SK-N-SH treated with all-trans-retinoic acid at 6 μM for 48 hours (cell line): ENCODE results near the gene ELAVL1.
"Not testable (repeated sequence)": the region's sequence is repeated elsewhere in the genome, so short reads cannot be mapped to it uniquely, and the experiment has no call there.

ENCODE experiments used
- ARNTL ChIP-seq: fragments of 450-650 bp; formaldehyde crosslinking; IDR thresholded peaks from 2 replicates; pipeline ENCODE4 v1.5.0; 2020; ENCODE audit warnings: low read depth, mild to moderate bottlenecking, moderate library complexity, borderline replicate concordance
- CREB5 ChIP-seq: fragments of 250-450 bp; sonication (Bioruptor Pico); IDR thresholded peaks from 2 replicates; pipeline ENCODE4 v1.5.1; 2020; ENCODE audit warnings: low read depth, mild to moderate bottlenecking, moderate library complexity
- CSDC2 ChIP-seq: fragments of 250-450 bp; sonication (Bioruptor Pico); IDR thresholded peaks from 2 replicates; pipeline ENCODE4 v1.5.0; 2020; ENCODE audit warnings: mild to moderate bottlenecking, moderate library complexity
- CSRNP3 ChIP-seq: fragments of 250-450 bp; sonication (Bioruptor Pico); IDR thresholded peaks from 2 replicates; pipeline ENCODE4 v1.5.1; 2021; ENCODE audit warnings: mild to moderate bottlenecking, moderate library complexity
- GLIS3 ChIP-seq: fragments of 250-450 bp; sonication (Bioruptor Pico); IDR thresholded peaks from 2 replicates; pipeline ENCODE4 v1.5.0; 2020; ENCODE audit warnings: mild to moderate bottlenecking, moderate library complexity
- ISL1 ChIP-seq: fragments of 250-450 bp; sonication (Bioruptor Pico); IDR thresholded peaks from 2 replicates; pipeline ENCODE4 v2.1.2; 2022; ENCODE audit warnings: mild to moderate bottlenecking, moderate library complexity
- PATZ1 ChIP-seq: fragments of 250-450 bp; sonication (Bioruptor Pico); IDR thresholded peaks from 2 replicates; pipeline ENCODE4 v1.8.0; 2020; ENCODE audit warnings: mild to moderate bottlenecking, moderate library complexity, borderline replicate concordance
- PPARA ChIP-seq: fragments of 250-450 bp; sonication (Bioruptor Pico); IDR thresholded peaks from 2 replicates; pipeline ENCODE4 v1.5.0; 2020; ENCODE audit warnings: mild to moderate bottlenecking, borderline replicate concordance
- RARB ChIP-seq: fragments of 250-450 bp; sonication (Bioruptor Pico); IDR thresholded peaks from 2 replicates; pipeline ENCODE4 v1.8.0; 2021; ENCODE audit warnings: mild to moderate bottlenecking, moderate library complexity
- TOX ChIP-seq: fragments of 250-450 bp; sonication (Bioruptor Pico); IDR thresholded peaks from 2 replicates; pipeline ENCODE4 v1.8.0; 2021; ENCODE audit warnings: mild to moderate bottlenecking, moderate library complexity, borderline replicate concordance
- TSHZ2 ChIP-seq: fragments of 250-450 bp; sonication (Bioruptor Pico); IDR thresholded peaks from 2 replicates; pipeline ENCODE4 v1.5.0; 2020; ENCODE audit warnings: mild to moderate bottlenecking, moderate library complexity
- ZC3H10 ChIP-seq: fragments of 250-450 bp; sonication (Bioruptor Pico); IDR thresholded peaks from 2 replicates; pipeline ENCODE4 v1.5.1; 2021; ENCODE audit warnings: mild to moderate bottlenecking, moderate library complexity
- ZFP3 ChIP-seq: fragments of 250-450 bp; sonication (Bioruptor Pico); IDR thresholded peaks from 2 replicates; pipeline ENCODE4 v1.5.0; 2020; ENCODE audit warnings: mild to moderate bottlenecking, moderate library complexity

- TF ChIP-seq PPARA (CRISPR knock-in tag); TOX (CRISPR knock-in tag); TSHZ2 (CRISPR knock-in tag); ARNTL (CRISPR knock-in tag); GLIS3; PATZ1 (CRISPR knock-in tag); RARB (CRISPR knock-in tag); CSRNP3 (CRISPR knock-in tag); CREB5 (CRISPR knock-in tag); CSDC2 (CRISPR knock-in tag); ISL1 (CRISPR knock-in tag); ZC3H10 (CRISPR knock-in tag); ZFP3: not testable (repeated sequence)
These were observed 75.4 kb downstream of the ELAVL1 start for GRCh38 chr19:7930030-7930429.
